Measurements from ENCODE around the gene PDE4B.

DNA sequence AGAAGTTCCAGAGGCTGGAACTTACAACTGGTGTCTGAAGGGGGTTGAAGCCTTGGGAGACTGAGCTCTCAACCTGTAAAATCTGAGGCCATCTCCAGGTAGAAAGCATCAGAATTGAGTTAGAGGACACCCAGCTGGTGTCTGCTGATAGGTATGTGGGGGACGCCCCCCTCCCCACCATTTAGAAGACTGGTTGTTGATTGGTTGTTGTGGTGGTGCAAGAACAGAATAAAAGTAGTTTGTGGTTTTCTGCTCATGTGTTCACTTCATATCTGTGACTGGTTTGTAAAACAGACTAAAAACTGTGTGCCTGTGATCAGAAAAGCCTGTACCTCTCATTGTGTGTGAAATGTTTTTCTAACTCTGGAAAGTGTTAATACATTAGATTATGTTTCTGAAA, 33.2 kb upstream of the PDE4B start:
- no peak for TF ChIP-seq MLXIP (CRISPR knock-in tag; IDR thresholded peaks at IDR 0.05; ENCODE audit: borderline replicate concordance)
- TF ChIP-seq RAD21 (CRISPR knock-in tag; IDR thresholded peaks at IDR 0.05), result no peak
- no peak for TF ChIP-seq JUNB (CRISPR knock-in tag; IDR thresholded peaks at IDR 0.05; ENCODE audit: borderline replicate concordance)
- TF ChIP-seq JUND (CRISPR knock-in tag; IDR thresholded peaks at IDR 0.05), result no peak
- TF ChIP-seq ZNF264 (CRISPR knock-in tag; IDR thresholded peaks at IDR 0.05), result no peak
- no peak for TF ChIP-seq SMYD3 (CRISPR knock-in tag; IDR thresholded peaks at IDR 0.05)
- no peak for TF ChIP-seq FOSL1 (CRISPR knock-in tag; IDR thresholded peaks at IDR 0.05; ENCODE audit: borderline replicate concordance)

Measured in HepG2 (cell line).